Stomach (tissue), 9 donors: ENCODE measurements around the gene MEGF6. TPM values are rescaled to one million over a fixed set of nuclear protein-coding genes. Genes with fewer than 3 reads are reported as not detected.

Source experiments
- DNase-seq, 2 donors: peaks; one replicate each; pipeline versions ENCODE4 v3.0.0 to v3.0.0-alpha.2; 2013 to 2019
- H3K27ac ChIP-seq, 5 donors: fragments of 200-600 bp in 4 of 5; sonication (generic) in 4 of 5; one replicate each; pipeline ENCODE4 v1.5.1; 2013 to 2019; ENCODE audit warnings: mild to moderate bottlenecking in 1 of 5, moderate library complexity in 1 of 5
- H3K27me3 ChIP-seq, 3 donors: fragments of 200-600 bp; sonication (generic); one replicate each; pipeline ENCODE4 v1.5.1; 2017 to 2019; ENCODE audit warnings: mixed run types in 1 of 3
- H3K36me3 ChIP-seq, 4 donors: fragments of 200-600 bp; sonication (generic); 1 replicate in 3 of 4; 2 replicates in 1 of 4; pipeline ENCODE4 v1.5.1; 2016 to 2019
- H3K4me1 ChIP-seq, 4 donors: fragments of 200-600 bp; sonication (generic); one replicate each; pipeline ENCODE4 v1.5.1; 2016 to 2019
- H3K4me3 ChIP-seq, 4 donors: fragments of 200-600 bp; sonication (generic) in 3 of 4; one replicate each; pipeline ENCODE4 v1.5.1; 2016 to 2019; ENCODE audit warnings: mild to moderate bottlenecking in 1 of 4
- H3K9me3 ChIP-seq, 4 donors: fragments of 200-600 bp; sonication (generic); one replicate each; pipeline ENCODE4 v1.5.1; 2016 to 2019
- EP300 ChIP-seq: sonication (generic); formaldehyde crosslinking; IDR thresholded peaks from one replicate; pipeline ENCODE4 v1.6.1; 2017; ENCODE audit warnings: antibody characterized with exemption
- POLR2A ChIP-seq, 4 donors: fragments of 450-650 bp; IDR thresholded peaks; one replicate each; pipeline ENCODE4 v1.6.1; 2016; ENCODE audit warnings: antibody characterized with exemption in 4 of 4, control low read depth in 2 of 4, mild to moderate bottlenecking in 1 of 4, moderate library complexity in 1 of 4
- POLR2AphosphoS5 ChIP-seq, 3 donors: sonication (generic); formaldehyde crosslinking; IDR thresholded peaks; one replicate each; pipeline ENCODE4 v1.6.1; 2016; ENCODE audit warnings: antibody characterized with exemption in 3 of 3
- WGBS, 5 donors: extraction: QIAGEN DNeasy Blood & Tissue Kit in 3 of 5; methylation state at CpG; one replicate each; pipeline versions ENCODE4 v1.1.5 to v1.1.7; 2013 to 2018; 5-methylcytosine and 5-hydroxymethylcytosine counted together
- intact Hi-C: fragments of 100-400 bp; cut with DNase I; formaldehyde crosslinking; loops from one replicate; pipeline ENCODE4 v1.15.1; 2023; ENCODE audit warnings: low total_unique reads
- polyA plus RNA-seq, 3 donors: library from polyadenylated mRNA; stranded (reverse); fragments of 200-250 nt; gene quantifications; one replicate each; pipeline ENCODE4 v1.2.3, GENCODE V29; 2013
- total RNA-seq, 5 donors: library from RNA; depleted of rRNA; stranded (reverse); fragments of >200 nt; gene quantifications; one replicate each; pipeline versions ENCODE4 v1.1.0 to v1.2.3, GENCODE V29; 2014 to 2016
- TF ChIP-seq, protein P1 (sequence below), 7 experiments: fragments of 450-650 bp in 4 of 7; fragments of 200-600 bp in 3 of 7; sonication (generic) in 3 of 7; IDR thresholded peaks; one replicate each; pipeline ENCODE4 v1.5.1; 2016 to 2019; ENCODE audit warnings: antibody characterized with exemption in 7 of 7, control low read depth in 2 of 7, mild to moderate bottlenecking in 1 of 7
- donor health status: healthy with polysubstance abuse.
- donor health status: Bipolar disorder and iron deficiency.
- donor health status: healthy.

The MEGF6 gene
- total and polyA plus RNA-seq, 8 donors: 2.6 to 57.2 (median 26.7) TPM

GRCh38 chr1:3505161-3505560 lies 106.1 kb downstream of the MEGF6 start:
- H3K36me3 ChIP-seq: peaks cover 0 to 33% (median 8%) of the 10 kb centered on the region in 4 donors
- 75 to 84% (median 78%) methylated on average over 7 to 20 of the region's 20 CpGs for WGBS, 5 donors
- H3K9me3 ChIP-seq: no peaks in the 10 kb centered on the region
- H3K27me3 ChIP-seq: no peaks in the 10 kb centered on the region
- TF ChIP-seq POLR2A (IDR thresholded peaks at IDR 0.05) (no peak), POLR2AphosphoS5 (IDR thresholded peaks at IDR 0.05) (no peak), EP300 (no peak)
- TF ChIP-seq, protein P1, sequence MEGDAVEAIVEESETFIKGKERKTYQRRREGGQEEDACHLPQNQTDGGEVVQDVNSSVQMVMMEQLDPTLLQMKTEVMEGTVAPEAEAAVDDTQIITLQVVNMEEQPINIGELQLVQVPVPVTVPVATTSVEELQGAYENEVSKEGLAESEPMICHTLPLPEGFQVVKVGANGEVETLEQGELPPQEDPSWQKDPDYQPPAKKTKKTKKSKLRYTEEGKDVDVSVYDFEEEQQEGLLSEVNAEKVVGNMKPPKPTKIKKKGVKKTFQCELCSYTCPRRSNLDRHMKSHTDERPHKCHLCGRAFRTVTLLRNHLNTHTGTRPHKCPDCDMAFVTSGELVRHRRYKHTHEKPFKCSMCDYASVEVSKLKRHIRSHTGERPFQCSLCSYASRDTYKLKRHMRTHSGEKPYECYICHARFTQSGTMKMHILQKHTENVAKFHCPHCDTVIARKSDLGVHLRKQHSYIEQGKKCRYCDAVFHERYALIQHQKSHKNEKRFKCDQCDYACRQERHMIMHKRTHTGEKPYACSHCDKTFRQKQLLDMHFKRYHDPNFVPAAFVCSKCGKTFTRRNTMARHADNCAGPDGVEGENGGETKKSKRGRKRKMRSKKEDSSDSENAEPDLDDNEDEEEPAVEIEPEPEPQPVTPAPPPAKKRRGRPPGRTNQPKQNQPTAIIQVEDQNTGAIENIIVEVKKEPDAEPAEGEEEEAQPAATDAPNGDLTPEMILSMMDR (IDR thresholded peaks at IDR 0.05): no peak
- no peak overlapping the region for H3K4me3 ChIP-seq
- H3K27ac ChIP-seq: no peak overlapping the region
- intact Hi-C loops: no loop called here
- DNase-seq: no peak
- no peaks in the 10 kb centered on the region for H3K4me1 ChIP-seq

DNA sequence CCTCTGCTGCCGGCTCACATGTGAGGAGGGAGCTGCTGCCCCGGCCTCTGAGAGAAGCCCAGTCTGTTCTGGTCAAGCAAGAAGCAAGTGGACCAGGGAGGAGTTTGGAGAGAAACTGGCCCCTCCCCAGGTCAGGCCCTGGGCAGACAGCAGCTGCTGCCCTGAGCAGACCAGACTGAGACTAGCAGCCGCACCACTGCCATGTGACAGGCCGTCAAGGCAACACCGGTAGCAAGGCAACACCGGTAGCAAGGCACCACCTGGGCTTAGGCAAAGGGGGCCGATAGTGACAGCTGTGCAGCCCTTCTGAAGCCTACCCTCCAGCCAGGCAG lies 106.5 kb downstream of the MEGF6 start:
- no peak for DNase-seq
- Histone ChIP-seq H3K4me3 (no peak overlapping the region), H3K9me3 (no peaks in the 10 kb centered on the region), H3K27ac (peak overlapping the region in 1 of 5 donors; percentile 54), H3K4me1 (no peaks in the 10 kb centered on the region), H3K36me3 (peaks cover 0 to 33% (median 8%) of the 10 kb centered on the region in 4 donors), H3K27me3 (no peaks in the 10 kb centered on the region)
- 85 to 100% (median 87%) methylated on average over 1 to 7 of the region's 7 CpGs for WGBS, 5 donors
- TF ChIP-seq, protein P1 (IDR thresholded peaks at IDR 0.05): no peak
- no peak for TF ChIP-seq POLR2AphosphoS5 (IDR thresholded peaks at IDR 0.05)
- TF ChIP-seq POLR2A (IDR thresholded peaks at IDR 0.05): no peak
- no peak for TF ChIP-seq EP300
- intact Hi-C loops: no loop called here

DNA sequence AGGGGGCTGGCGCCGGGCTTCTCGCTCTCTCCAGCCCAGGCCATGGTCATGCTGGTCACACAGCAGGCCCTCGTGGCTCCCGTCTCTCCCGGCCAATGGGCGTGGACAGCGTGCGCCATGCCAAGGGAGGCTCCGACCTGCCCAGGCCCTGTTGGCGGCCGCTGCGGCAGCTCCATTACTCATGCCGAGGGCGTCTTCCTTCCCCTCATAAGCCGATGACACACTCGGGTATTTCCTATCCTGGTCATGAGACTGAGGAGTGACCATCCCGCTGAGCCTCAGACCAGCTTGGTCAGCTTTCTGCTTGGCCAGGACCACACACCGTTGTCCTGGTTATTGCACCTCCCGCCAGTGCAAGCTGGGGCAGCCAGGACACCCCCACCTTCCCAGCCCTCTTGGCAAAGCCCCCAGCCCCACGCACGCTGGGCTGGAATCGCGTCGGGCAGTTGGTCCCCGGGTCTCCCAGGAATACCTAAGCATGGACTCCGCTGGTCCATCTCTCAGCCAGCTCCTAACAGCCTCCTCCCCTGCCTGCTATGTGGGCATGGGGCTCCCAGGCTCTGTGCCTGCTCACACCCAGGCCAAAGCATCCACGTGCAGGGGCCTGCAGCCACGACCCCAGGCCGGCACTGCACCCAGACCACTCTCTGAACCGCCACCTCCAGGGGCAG lies 107.0 kb downstream of the MEGF6 start:
- Histone ChIP-seq H3K9me3 (no peaks in the 10 kb centered on the region), H3K4me3 (no peak overlapping the region), H3K27ac (peak overlapping the region in 1 of 5 donors; percentile 54), H3K36me3 (peaks cover 0 to 33% (median 10%) of the 10 kb centered on the region in 4 donors), H3K27me3 (no peaks in the 10 kb centered on the region), H3K4me1 (no peaks in the 10 kb centered on the region)
- WGBS, 5 donors: 77 to 90% (median 85%) methylated on average over 30 to 31 of the region's 31 CpGs
- TF ChIP-seq, protein P1 (IDR thresholded peaks at IDR 0.05): no peak
- no peak for TF ChIP-seq EP300
- TF ChIP-seq POLR2AphosphoS5 (IDR thresholded peaks at IDR 0.05): no peak
- TF ChIP-seq POLR2A (IDR thresholded peaks at IDR 0.05): no peak
- DNase-seq: peak in 1 of 2 donors; percentile 46
- intact Hi-C loops: no loop called here

DNA sequence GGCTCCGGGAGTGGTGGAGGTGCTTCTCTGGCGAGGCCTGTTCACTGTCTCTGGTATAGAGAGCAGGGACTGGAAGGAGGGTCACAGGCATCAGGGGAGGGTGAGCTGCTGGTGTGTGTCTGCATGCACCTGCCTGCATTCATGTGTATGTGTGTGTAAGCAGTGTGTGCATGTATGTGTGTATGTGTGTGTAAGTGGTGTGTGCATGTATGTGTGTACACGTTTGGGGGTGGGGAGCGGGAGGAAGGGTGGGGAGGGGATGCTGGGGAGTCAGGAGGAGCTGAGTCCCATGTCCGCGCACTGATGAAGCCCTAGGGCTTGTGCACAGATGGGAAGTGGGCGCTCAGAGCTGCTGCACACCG lies 107.8 kb downstream of the MEGF6 start:
- no peaks in the 10 kb centered on the region for H3K27me3 ChIP-seq
- WGBS, 5 donors: 80 to 89% (median 84%) methylated on average over 7 to 8 of the region's 8 CpGs
- peaks cover 0 to 26% (median 12%) of the 10 kb centered on the region in 4 donors for H3K36me3 ChIP-seq
- no peaks in the 10 kb centered on the region for H3K9me3 ChIP-seq
- no peak overlapping the region for H3K4me3 ChIP-seq
- TF ChIP-seq, protein P1 (IDR thresholded peaks at IDR 0.05): no peak
- TF ChIP-seq POLR2AphosphoS5 (IDR thresholded peaks at IDR 0.05): no peak
- TF ChIP-seq POLR2A (IDR thresholded peaks at IDR 0.05): no peak
- no peak for TF ChIP-seq EP300
- intact Hi-C loops: no loop called here
- H3K27ac ChIP-seq: no peak overlapping the region
- DNase-seq: no peak
- H3K4me1 ChIP-seq: no peaks in the 10 kb centered on the region
